HUES6 (cell line): ENCODE measurements around the gene SPPL2B.

Experiments used
- H3K27ac ChIP-seq: 2 replicates; pipeline ENCODE4 v1.7.0; 2013; ENCODE audit warnings: low read depth, mild to moderate bottlenecking, low read length, inconsistent platforms
- H3K27me3 ChIP-seq: 2 replicates; pipeline ENCODE4 v1.6.1; 2013; ENCODE audit warnings: low read length; ENCODE audit not compliant: control insufficient read depth, insufficient read depth
- H3K36me3 ChIP-seq: 2 replicates; pipeline ENCODE4 v1.6.1; 2013; ENCODE audit warnings: low read length; ENCODE audit not compliant: control insufficient read depth, insufficient read depth
- H3K4me1 ChIP-seq: 2 replicates; pipeline ENCODE4 v1.6.1; 2013; ENCODE audit warnings: low read length; ENCODE audit not compliant: control insufficient read depth, insufficient read depth
- H3K4me3 ChIP-seq: 2 replicates; pipeline ENCODE4 v1.5.1; 2013; ENCODE audit warnings: low read depth, low read length
- H3K9ac ChIP-seq: one replicate; pipeline ENCODE4 v1.6.1; 2013; ENCODE audit warnings: mild to moderate bottlenecking, low read length
- H3K9me3 ChIP-seq: 2 replicates; pipeline ENCODE4 v1.6.1; 2013; ENCODE audit warnings: low read depth, low read length; ENCODE audit not compliant: control insufficient read depth, insufficient read depth

Gene SPPL2B

GRCh38 chr19:2334426-2334825 is 5.9 kb downstream of the SPPL2B start:
- no peaks in the 10 kb centered on the region; the same call in 1 of the 2 replicates for H3K36me3 ChIP-seq
- H3K4me1 ChIP-seq: peaks cover 18% of the 10 kb centered on the region; the same call in 1 of the 2 replicates
- no peak overlapping the region for H3K27ac ChIP-seq
- no peak overlapping the region for H3K9ac ChIP-seq
- H3K9me3 ChIP-seq: no peaks in the 10 kb centered on the region
- no peaks in the 10 kb centered on the region for H3K27me3 ChIP-seq
- H3K4me3 ChIP-seq: no peak overlapping the region

- Histone ChIP-seq H3K9me3 (no peaks in the 10 kb centered on the region), H3K4me1 (peaks cover 14% of the 10 kb centered on the region; the same call in 1 of the 2 replicates), H3K36me3 (peaks cover 6% of the 10 kb centered on the region), H3K4me3 (no peak overlapping the region), H3K27ac (no peak overlapping the region), H3K27me3 (no peaks in the 10 kb centered on the region), H3K9ac (no peak overlapping the region)
These were observed 6.7 kb downstream of the SPPL2B start for GRCh38 chr19:2334986-2335846.

DNA sequence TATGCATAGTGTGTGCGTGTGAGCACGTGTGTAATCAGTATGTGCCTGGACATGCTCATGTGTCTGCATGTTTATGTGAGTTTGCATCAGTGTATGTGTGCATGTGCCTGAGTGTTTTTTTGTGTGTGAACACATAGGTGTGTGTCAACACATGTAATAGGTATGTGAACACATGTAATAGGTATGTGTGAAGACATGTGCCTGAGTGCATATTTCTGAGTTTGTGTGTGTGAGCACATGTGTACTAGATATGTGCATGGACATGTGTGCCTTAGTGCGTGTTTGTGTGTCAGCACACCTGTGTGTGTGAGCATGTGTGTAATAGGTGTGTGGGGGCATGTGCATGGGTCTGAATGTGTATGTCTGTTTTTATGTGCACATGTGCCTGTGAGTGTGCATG is 7.4 kb downstream of the SPPL2B start:
- Histone ChIP-seq H3K27ac (no peak overlapping the region), H3K9ac (no peak overlapping the region), H3K4me1 (peaks cover 7% of the 10 kb centered on the region; the same call in 1 of the 2 replicates), H3K9me3 (no peaks in the 10 kb centered on the region), H3K36me3 (peaks cover 6% of the 10 kb centered on the region), H3K4me3 (no peak overlapping the region), H3K27me3 (no peaks in the 10 kb centered on the region)

GRCh38 chr19:2336528-2337328 is 8.2 kb downstream of the SPPL2B start:
- Histone ChIP-seq H3K9me3 (no peaks in the 10 kb centered on the region), H3K9ac (no peak overlapping the region), H3K27me3 (no peaks in the 10 kb centered on the region), H3K4me3 (no peak overlapping the region), H3K36me3 (peaks cover 14% of the 10 kb centered on the region), H3K27ac (no peak overlapping the region), H3K4me1 (no peaks in the 10 kb centered on the region; the same call in 1 of the 2 replicates)

GRCh38 chr19:2337329-2337707 is 8.8 kb downstream of the SPPL2B start:
- Histone ChIP-seq H3K9ac (no peak overlapping the region), H3K27ac (no peak overlapping the region), H3K4me3 (no peak overlapping the region), H3K4me1 (no peaks in the 10 kb centered on the region; the same call in 1 of the 2 replicates), H3K36me3 (peaks cover 15% of the 10 kb centered on the region), H3K27me3 (no peaks in the 10 kb centered on the region), H3K9me3 (no peaks in the 10 kb centered on the region)

DNA sequence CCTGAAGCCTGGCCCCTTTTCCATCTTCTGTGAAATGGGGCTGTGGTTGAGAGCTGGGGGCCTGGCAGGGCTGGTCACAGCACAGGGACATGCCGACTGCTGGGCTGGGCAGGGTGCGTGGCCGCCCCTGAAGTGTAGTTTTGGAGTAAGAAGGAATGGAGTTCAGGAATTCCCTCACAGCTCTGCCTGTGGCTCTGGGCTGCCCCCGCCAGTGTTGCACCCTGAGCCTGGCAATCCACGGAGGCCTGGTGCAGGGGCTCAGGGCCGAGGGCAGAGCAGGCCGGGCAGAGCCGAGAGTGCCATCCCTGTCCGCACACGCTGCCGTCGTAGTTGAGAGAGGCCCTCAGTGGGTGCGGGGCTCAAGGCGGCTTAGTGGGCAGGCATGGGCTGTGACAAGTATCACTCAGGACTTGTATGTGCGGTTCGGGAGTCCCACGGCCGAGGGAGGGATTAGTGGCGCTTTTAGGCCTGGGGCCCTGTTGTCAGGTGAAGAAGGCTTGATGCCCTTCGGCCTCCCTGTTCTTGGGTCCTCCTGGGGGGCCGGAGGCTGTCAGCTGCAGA is 9.7 kb downstream of the SPPL2B start:
- no peaks in the 10 kb centered on the region for H3K27me3 ChIP-seq
- no peak overlapping the region for H3K9ac ChIP-seq
- peaks cover 17% of the 10 kb centered on the region for H3K36me3 ChIP-seq
- H3K4me1 ChIP-seq: no peaks in the 10 kb centered on the region; the same call in 1 of the 2 replicates
- no peak overlapping the region for H3K27ac ChIP-seq
- no peaks in the 10 kb centered on the region for H3K9me3 ChIP-seq
- no peak overlapping the region for H3K4me3 ChIP-seq

GRCh38 chr19:2338751-2339643 is 10.5 kb downstream of the SPPL2B start:
- no peak overlapping the region for H3K27ac ChIP-seq
- H3K9ac ChIP-seq: no peak overlapping the region
- no peaks in the 10 kb centered on the region for H3K9me3 ChIP-seq
- no peak overlapping the region for H3K4me3 ChIP-seq
- H3K36me3 ChIP-seq: peaks cover 20% of the 10 kb centered on the region
- no peaks in the 10 kb centered on the region; the same call in 1 of the 2 replicates for H3K4me1 ChIP-seq
- no peaks in the 10 kb centered on the region for H3K27me3 ChIP-seq

DNA sequence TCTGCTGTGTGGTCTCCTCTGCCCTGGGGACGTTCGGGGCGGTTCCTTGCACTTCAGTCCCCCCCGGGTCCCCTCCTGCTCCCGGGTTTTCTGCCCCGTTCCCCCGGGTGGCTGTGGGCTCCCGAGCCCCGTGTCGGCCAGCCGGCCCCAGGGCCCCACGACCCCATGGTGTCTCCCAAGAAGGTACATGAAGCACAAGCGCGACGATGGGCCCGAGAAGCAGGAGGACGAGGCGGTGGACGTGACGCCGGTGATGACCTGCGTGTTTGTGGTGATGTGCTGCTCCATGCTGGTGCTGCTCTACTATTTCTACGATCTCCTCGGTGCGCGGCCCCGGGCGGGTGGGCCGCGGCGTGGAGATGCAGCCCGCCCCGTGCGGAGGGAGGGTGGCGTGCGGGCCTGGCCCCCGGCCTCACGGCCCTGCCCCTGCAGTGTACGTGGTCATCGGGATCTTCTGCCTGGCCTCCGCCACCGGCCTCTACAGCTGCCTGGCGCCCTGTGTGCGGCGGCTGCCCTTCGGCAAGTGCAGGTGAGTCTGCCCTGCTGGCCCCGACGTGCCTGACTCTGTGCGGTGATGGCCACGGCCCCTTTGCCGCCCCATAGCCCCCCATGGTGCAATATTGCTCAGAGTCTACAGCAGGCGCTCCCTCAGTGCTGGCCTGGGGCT is 11.3 kb downstream of the SPPL2B start:
- H3K9me3 ChIP-seq: no peaks in the 10 kb centered on the region
- no peaks in the 10 kb centered on the region; the same call in 1 of the 2 replicates for H3K4me1 ChIP-seq
- H3K9ac ChIP-seq: no peak overlapping the region
- H3K4me3 ChIP-seq: no peak overlapping the region
- H3K36me3 ChIP-seq: peaks cover 26% of the 10 kb centered on the region
- H3K27ac ChIP-seq: no peak overlapping the region
- no peaks in the 10 kb centered on the region for H3K27me3 ChIP-seq

- Histone ChIP-seq H3K36me3 (peaks cover 30% of the 10 kb centered on the region), H3K9ac (no peak overlapping the region), H3K27me3 (no peaks in the 10 kb centered on the region), H3K27ac (no peak overlapping the region), H3K4me3 (no peak overlapping the region), H3K9me3 (no peaks in the 10 kb centered on the region), H3K4me1 (no peaks in the 10 kb centered on the region; the same call in 1 of the 2 replicates)
These were observed 12.2 kb downstream of the SPPL2B start for GRCh38 chr19:2340496-2341243.
